ENCODE data around the gene PLN.
A peak's percentile ranks its signal among the peaks of the same experiment; 100 is the strongest.

PLN gene

DNA sequence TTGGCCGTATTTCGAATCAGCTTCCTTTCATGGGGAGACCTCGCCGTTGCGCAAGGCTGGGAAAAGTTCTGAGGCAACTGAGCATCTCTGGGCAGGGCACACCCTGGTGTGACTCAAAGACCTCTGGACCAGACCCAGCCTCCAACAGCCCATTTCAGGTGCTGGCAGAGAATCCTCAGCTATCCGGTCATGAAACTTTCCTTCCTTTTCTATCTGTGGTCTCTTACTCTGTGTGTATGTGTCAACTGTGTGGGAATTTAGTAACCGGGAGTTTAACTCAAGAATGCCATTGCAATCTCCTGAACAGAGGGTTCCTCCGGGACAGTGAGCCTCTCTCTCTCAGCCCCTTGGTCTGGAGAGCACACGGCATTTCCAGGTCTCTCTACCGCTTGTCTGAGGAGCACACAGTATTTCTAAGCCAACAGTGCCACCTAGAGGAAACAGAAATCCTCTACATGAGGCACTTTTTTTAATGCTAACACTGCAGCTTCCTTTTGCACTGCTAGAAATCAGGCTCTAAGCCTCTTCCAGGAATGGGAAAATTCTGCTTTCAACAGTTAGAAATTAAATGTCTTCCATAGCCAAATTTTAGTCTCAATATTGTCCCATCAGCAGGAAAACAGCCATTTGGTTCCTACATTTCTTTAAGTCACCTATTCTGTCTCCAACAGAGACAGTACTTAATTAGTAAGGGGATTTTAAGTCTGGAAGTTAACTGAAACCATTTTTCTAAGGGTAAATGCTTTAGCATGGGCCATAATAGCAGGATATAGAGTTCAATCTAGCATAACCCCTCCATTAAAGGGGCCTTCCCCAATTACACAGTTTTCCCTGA is 32.7 kb downstream of the PLN start:
- peak; percentile 84 for DNase-seq

DNA sequence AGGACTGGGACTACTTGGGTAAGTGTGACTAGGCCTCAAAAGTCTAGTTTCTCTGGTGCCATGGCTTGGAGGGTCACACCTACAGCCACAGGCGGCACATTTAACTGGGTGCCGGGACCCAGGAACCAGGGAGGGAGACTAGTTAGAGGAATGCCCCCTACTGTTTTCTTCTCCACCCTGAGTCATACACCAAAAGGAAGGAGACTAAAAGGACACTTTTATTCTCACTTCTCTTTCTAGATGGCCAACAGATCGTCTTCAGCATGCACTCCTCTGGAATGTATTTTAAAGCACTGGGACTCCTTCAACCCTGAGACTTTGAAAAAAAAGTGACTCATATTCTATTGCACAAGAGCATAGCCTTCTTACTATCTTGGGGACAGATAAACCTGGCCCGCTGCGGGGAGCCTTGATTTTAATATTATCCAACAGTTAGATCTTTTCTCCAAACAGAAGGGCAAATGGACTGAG is 33.4 kb downstream of the PLN start:
- DNase-seq: peak; percentile 46

DNA sequence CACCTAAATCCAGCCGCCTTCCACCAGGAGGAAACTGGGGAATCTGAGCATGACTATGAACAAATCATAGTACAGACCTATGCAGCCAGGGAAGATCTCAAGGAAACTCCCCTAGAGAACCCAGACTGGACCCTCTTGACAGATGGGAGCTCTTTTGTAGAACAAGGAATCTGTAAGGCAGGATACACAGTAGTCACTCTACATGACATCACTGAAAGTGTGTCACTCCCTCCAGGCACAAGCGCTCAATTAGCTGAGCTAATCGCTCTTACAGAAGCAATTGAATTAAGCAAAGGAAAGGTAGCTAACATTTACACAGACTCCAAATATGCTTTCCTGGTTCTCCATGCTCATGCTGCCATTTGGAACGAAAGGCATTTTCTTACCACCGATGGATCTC is 36.8 kb downstream of the PLN start:
- no peak for DNase-seq

DNA sequence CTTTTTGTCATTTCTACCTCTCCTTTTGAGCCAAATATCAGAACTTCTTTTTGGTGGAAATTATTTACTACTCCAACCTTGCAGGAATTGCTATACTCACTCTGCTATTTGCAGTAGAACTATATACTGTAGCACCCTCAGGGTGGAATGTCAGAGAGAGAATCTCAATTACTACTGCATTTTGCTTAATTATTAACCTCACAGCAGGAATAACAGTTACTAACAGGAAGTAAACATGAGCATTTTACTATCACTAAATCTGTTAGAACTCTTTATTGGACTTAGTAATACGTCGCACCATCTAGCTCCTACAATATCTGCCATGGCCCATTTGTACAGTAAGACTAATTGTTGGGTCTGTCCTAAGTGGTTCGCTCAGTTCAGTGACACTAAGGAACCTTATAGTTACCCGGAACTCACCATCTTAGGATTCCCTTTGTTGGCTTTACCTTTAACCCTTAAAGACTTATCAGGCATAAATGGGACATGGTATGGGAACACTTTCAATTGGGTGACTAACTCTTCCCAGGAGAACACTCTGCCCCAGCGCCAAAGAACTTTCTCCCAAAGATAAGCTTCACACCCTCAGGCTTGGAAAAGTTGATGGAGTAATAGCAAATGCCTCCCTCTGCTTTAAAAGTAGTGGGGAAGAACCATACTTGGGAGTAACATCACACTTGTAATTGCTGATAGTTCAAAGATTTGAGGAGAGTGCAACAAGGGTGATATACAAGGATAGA is 38.8 kb downstream of the PLN start:
- DNase-seq: no peak

DNA sequence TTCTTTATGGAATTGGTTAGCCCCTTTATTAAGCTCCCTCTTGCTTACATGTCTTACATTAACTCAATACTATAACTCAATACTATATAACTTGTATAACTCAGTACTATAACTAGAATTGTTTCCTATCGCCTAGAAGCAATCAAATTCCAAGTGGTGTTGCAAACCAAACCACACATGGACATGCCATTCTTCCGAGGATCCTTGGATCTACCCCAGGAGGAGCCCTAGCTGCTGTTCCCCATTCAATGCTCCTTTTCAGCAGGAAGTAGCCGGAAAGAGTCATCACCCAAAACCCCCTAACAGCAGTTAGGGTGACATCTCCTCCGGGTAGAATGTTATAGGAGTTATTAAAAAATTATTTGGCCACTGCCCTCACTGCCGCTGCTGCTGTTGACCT is 40.5 kb downstream of the PLN start:
- DNase-seq: no peak

GRCh38 chr6:118589186-118589585 is 41.1 kb downstream of the PLN start:
- no peak for DNase-seq

DNA sequence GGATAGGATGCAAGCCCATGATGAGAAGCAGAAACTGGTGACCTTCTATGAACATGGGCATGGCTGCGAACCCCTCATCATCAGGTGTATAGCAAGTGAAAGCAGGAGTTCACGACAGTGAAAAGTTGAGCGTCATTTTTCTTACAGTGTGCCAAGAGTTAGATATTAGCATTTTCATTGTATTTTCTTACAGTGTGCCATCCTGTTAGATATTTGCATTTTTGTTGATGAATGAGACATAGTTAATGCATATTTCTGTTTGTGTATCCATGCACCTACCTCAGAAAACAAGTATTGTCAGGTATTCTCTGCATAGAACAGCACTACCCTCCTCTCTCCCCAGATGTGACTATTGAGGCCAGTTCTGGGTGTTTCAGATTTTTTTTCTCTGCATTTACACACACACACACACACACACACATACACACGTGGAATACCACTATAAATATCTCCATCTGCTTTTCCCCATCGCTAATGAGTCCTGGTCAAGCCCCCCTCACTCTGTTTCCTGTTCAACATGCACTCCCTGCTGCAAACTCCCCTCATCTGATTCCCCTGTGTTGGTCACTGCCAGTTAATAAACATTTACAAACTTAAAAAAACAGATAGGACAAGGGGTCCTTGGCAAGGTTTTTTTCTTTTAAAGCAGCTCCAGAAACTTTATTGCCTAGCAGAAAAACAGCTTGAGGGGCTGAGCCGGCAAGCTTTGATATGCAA is 41.7 kb downstream of the PLN start:
- DNase-seq: no peak

DNA sequence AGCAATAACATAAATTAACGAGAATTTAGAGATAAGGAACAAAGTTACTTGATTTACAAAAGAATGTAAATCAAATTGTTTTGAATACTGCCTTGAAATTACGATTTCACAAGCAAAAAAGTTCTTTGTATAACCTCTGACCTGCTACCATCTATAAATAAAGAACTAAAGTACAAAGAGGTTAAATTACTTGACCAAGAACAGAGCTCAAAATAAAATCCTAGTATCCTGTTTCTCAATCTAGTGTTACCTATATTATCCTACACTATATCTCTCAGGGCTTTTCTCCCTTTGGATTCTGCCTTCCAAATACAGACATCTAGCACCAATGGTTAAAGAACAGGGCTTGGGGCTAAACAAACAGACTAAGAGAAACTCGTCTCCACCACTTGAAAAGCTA is 43.8 kb downstream of the PLN start:
- DNase-seq: no peak

DNA sequence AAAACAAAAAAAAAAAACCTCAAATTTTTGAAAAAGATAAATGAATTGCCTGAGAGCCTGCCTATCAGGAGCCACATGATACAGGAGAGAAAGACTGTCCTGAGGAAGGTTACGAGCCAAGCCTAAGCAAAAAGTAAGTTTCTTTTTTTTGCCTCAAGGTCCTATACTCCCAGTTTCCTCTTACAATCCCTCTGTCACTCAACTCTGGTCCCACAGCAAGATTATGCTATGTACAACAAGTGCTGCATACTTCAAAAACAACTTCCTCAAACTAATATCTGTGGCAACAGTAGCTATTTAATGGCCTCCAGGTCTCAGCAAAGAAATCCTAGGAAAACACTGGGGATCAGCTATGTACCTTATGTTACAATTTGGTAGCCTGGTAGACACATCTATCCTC is 46.8 kb downstream of the PLN start:
- DNase-seq: peak; percentile 14

DNA sequence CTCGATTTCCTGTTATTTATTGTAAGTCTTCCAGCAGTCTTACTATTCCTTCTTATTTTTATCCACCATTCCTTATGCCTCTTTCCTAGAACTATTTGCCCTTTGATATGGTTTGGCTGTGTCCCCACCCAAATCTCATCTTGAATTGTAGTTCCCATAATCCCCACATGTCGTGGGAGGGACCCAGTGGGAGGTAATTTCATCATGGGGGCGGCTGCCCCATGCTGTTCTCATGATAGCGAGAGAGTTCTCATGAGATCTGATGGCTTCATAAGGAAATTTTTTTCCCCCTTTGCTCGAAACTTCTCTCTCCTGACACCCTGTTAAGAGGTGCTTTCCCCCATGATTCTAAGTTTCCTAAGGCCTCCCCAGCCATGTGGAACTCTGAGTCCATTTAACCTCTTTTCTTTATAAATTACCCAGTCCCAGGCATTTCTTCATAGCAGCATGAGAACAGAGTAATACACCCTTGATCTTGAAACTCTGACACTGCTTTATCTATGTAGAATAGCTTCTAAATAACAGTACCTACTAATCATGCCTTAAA is 48.8 kb downstream of the PLN start:
- DNase-seq: no peak

DNA sequence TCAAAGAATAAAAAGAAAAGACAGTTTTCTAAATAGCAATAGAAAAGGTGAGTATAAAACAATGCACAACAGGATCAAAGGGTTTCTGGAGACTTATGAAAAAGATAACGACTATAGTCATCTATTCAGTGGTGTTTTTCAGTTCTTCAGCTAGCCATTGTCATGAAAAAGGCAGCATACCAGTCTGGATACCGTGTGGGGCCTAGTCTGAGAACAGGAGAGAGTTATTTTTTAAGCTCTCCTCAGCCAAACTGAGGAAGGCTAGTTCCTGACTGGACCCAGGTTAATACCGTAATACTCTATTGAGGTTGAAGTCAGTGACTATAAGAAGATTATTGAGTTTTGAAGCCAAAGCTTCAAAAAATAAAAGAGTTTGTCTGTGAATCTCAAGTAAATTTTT is 49.5 kb downstream of the PLN start:
- DNase-seq: no peak

DNA sequence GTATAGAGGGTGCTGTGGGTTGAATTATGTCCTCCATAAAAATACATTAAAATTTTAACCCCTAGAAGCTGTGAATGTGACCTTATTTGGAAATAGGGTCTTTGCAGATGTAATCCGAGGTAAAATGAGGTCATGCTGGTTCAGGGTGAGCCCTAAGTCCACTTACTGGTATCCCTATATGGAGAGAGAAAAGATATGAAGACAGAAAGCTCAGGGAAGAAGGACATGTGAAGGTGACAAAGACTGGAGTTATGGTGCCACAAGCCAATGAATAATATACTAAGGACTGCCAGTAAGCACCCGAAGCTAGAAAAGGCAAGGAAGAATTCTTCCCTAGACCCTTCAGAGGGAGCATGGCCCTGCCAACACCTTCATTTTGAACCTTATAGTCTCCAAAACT is 50.2 kb downstream of the PLN start:
- DNase-seq: no peak

- DNase-seq: no peak
These were observed 54.2 kb downstream of the PLN start for GRCh38 chr6:118602300-118602699.

GRCh38 chr6:118603372-118603771 is 55.3 kb downstream of the PLN start:
- no peak for DNase-seq

DNA sequence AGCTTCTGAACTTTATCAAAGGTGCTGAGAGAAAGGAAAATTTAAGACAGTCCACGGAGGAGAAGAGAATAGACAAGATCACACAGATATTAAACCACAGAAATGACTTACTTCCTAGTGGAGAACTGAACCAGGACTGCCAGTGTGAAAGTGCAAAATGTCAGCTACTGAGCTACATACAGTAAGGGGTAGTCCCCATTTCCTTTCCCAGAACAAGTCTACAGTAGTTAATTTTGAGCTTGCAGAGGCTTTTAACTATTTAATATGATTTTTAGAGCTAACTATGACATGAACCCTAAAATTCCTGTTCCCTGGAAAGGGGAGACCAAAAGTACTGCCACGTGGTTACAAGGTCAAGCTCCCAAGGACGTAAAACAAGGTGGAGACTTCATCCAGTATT is 58.2 kb downstream of the PLN start:
- DNase-seq: peak; percentile 24

- DNase-seq: no peak
These were observed 58.8 kb downstream of the PLN start for GRCh38 chr6:118606858-118607257.
